Activated effector memory CD4-positive, alpha-beta T cell treated with anti-CD3 and anti-CD28 coated beads, Interleukin-2, amount 50 U/mL, for 16 hours (primary cell): ENCODE measurements around the gene TCN1.

Experiments
- DNase-seq: peaks from one replicate; pipeline ENCODE4 v3.0.0-alpha.2; 2020

Gene TCN1

GRCh38 chr11:59807047-59807610, 59.2 kb downstream of the TCN1 start:
- no peak for DNase-seq

- no peak for DNase-seq
Observed at GRCh38 chr11:59804061-59804460, 62.2 kb downstream of the TCN1 start.
